PC-9 (cell line): Measurements from ENCODE around the gene NRG3.

Experiments
- EZH2 ChIP-seq: fragments of 200-600 bp; sonication (generic); IDR thresholded peaks from 2 replicates; pipeline ENCODE4 v1.8.0; 2017; ENCODE audit warnings: antibody characterized with exemption, low read depth
- TF ChIP-seq, protein P1 (sequence below): fragments of 200-600 bp; sonication (generic); conservative IDR thresholded peaks from 2 replicates; pipeline ENCODE4 v1.6.1; 2017; ENCODE audit warnings: mixed run types, antibody characterized with exemption, mild to moderate bottlenecking, moderate library complexity

DNA sequence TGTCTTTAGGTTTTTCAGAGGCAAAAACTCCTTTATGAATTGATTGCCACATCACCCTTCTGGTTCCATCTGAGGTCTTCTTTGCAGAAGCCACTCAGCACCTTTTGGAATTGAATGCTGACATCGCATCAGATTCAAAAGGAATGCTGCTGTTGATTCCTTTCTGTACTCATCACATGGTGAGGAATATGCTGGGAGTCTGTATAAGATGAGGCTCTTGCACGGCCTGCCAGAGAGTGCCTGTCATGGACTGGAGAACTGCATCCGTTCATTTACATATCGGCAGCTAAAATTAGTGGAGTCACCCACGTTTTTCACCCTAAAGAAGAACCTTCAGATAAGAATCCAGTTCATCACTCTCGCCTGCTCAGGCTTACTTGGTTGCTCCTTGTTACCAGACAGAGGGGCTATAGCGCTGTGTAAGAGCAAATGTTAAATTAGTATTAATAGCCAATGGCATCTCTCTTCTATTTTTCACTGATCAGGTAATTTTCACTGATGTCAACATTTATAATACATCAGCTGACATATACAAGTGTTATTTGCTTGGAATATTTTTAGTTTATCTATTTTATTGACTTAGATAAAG is 14.3 kb downstream of the NRG3 start:
- TF ChIP-seq EZH2, result no peak
- TF ChIP-seq, protein P1, sequence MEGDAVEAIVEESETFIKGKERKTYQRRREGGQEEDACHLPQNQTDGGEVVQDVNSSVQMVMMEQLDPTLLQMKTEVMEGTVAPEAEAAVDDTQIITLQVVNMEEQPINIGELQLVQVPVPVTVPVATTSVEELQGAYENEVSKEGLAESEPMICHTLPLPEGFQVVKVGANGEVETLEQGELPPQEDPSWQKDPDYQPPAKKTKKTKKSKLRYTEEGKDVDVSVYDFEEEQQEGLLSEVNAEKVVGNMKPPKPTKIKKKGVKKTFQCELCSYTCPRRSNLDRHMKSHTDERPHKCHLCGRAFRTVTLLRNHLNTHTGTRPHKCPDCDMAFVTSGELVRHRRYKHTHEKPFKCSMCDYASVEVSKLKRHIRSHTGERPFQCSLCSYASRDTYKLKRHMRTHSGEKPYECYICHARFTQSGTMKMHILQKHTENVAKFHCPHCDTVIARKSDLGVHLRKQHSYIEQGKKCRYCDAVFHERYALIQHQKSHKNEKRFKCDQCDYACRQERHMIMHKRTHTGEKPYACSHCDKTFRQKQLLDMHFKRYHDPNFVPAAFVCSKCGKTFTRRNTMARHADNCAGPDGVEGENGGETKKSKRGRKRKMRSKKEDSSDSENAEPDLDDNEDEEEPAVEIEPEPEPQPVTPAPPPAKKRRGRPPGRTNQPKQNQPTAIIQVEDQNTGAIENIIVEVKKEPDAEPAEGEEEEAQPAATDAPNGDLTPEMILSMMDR, result no peak
